Ovary (tissue), 3 donors: Measurements from ENCODE around the gene PHYHD1.

Source experiments
- CTCF ChIP-seq, 3 donors: fragments of 450-650 bp in 2 of 3; fragments of 200-600 bp in 1 of 3; IDR thresholded peaks; one replicate each; pipeline versions ENCODE4 v1.5.1 to v1.8.0; 2016 to 2022; ENCODE audit warnings: antibody characterized with exemption in 3 of 3, mild to moderate bottlenecking in 1 of 3
- EP300 ChIP-seq: sonication (generic); formaldehyde crosslinking; IDR thresholded peaks from one replicate; pipeline ENCODE4 v1.6.1; 2017; ENCODE audit warnings: antibody characterized with exemption
- POLR2A ChIP-seq: fragments of 450-650 bp; IDR thresholded peaks from one replicate; pipeline ENCODE4 v1.6.1; 2017; ENCODE audit warnings: antibody characterized with exemption, mild to moderate bottlenecking, moderate library complexity
- donor health status: DM: no; HTN: no; CAD: no.

DNA sequence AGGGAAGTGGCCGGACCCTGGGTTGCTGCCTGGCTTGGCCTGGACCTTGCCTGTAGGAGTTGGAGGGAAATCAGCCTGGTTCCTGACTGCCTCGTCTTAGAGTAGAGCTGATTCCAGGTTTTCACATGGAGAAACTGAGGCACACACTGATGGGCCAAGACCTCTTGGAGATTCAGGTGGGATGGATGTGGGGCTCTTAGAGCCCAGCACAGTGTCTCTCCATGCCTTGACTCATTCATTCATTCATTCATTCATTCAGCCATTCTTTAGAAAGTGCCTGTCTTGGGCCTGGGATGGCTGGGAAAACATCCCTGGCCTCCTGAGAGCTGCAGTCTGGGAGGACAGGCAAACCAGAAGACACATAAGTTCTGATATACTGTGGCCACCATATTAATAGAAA, 36.6 kb upstream of the PHYHD1 start:
- no peak for TF ChIP-seq POLR2A
- no peak for TF ChIP-seq CTCF (IDR thresholded peaks at IDR 0.05)
- TF ChIP-seq EP300: no peak
